ENCODE results near the gene CBARP. TPM values are rescaled to one million over a fixed set of nuclear protein-coding genes. Genes with fewer than 3 reads are reported as not detected.

Gene CBARP
- total RNA-seq, 4 donors from 2014 or later: 0.57 to 1.1 TPM; not detected in 2

GRCh38 chr19:1206150-1206863 is 31.5 kb downstream of the CBARP start:
- TF ChIP-seq CTCF (IDR thresholded peaks at IDR 0.05; ENCODE audit: low read depth): no peak

DNA sequence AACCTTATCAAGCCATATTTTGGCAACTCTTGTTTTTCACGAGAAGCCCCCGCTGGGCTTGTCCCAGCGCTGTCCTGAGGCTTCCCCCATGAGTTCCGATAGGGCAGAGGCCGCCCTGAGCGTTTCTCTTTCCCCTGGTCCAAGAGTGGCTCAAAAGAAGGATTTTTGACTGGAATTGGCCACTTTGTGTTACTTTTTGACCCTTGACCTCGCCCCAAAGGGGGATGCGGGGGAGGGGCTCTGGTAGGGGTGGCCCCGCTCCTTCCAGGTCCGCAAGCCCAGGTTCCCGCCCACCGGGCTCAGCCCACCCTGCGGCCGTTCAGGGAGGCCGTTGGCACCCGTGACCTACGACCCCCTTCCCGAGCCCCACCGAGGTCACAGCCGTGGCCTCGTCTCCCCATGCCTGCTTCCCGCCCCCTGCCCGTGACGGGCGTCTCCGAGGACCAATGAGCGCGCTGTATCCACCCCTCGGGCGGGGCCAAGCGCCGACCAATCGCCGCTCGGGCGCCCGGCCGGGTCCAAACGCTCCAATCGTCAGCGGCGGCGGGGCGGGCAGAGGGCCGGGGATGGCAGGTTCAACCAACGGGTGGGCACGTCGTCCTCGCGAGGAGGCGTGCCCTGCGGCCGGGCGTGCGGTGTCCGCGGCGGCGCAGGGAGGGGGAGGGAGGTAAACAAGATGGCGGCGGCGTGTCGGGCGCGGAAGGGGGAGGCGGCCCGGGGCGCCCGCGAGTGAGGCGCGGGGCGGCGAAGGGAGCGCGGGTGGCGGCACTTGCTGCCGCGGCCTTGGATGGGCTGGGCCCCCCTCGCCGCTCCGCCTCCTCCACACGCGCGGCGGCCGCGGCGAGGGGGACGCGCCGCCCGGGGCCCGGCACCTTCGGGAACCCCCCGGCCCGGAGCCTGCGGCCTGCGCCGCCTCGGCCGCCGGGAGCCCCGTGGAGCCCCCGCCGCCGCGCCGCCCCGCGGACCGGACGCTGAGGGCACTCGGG is 32.4 kb downstream of the CBARP start, which contains the start of gene STK11:
Gene STK11, plus strand, starts transcription at position 665 of the 986 bp plus-strand sequence. CDS start 1,136 bp downstream, outside the sequence.
- TF ChIP-seq CTCF (IDR thresholded peaks at IDR 0.05; ENCODE audit: low read depth): no peak

DNA sequence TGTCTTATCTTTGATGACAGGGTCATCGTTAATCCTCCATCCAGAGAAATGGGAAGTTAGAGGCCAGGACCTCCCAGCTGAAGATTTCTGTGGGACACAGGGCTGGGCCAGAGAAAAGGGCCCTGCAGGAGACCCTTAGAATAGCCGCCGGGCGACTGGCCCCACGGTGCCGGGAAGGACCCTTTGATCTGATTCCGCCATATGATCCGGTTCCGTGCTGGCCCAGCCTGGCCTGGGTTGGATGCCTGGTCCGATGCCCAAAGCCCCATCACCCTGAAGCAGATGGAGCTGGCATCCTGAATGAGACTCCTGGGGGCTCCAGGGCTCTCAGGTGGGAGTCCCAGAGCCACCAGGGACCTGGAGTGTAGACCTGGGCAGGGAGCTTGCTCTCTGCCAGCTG is 38.3 kb downstream of the CBARP start:
- no peak for TF ChIP-seq CTCF (IDR thresholded peaks at IDR 0.05; ENCODE audit: low read depth)

DNA sequence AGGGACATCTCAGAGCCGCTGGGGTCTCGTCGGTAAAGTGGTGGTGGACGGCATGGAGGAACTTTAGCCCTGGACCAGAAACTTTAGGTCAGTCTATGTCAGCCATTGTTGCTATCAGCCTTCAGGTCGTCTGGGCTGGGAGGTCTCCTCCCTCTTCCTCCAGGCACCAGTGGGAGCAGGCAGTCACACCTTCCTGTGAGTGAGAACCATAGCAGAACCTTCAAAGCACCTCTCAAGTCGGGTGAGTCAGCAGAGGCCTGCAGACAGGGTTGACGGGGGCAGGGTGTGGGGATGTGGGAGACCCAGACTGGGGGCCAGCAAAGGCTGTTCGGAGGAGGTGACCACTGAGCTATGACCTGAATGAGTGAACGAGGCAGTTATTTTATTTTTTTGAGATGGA is 48.4 kb downstream of the CBARP start:
- TF ChIP-seq CTCF (IDR thresholded peaks at IDR 0.05; ENCODE audit: low read depth): no peak

DNA sequence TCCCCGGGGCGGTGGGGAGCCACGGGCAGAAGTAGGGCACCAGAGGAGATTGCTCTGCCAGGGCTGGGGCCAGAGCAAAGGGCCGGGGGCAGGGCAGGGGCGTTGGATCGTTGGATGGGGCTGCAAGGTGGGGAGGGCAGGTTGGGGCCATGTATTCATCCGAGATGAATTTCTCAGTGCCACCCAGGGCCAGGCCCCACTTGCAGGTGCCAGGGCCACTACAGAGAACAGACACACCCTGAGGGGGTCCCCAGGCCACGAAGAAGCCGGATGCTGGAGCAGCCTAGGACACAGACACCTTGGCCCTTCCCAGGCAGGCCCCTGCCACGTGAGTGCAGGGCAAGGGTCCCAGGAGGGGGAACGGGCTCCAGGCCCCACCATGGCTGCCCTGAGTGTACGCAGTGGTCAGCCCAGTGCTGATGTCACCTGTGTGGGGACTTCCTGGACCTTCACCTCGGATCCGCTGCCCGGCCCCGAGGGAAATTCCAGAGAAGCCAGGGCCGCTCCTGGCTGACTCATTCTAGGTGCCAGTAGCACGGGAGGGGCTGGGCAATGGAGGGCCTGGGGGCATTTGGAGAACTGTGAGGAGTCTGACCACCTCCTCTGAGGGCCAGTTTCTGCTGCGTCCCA is 54.1 kb downstream of the CBARP start:
- TF ChIP-seq CTCF (IDR thresholded peaks at IDR 0.05; ENCODE audit: low read depth): no peak

DNA sequence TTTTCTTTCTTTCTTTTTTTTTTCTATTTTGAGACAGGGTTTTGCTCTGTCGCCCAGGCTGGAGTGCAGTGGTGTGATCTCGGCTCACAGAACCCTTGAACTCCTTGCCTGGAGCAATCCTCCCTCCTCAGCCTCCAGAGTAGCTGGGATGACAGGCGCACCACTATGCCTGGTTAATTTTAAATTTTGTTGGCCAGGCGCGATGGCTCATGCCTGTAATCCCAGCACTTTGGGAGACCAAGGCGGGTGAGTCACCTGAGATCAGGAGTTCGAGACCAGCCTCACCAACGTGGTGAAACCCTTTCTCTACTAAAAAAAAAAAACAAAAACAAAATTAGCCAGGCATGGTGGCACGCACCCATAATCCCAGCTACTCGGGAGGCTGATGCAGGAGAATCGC is 55.1 kb downstream of the CBARP start:
- TF ChIP-seq CTCF (IDR thresholded peaks at IDR 0.05; ENCODE audit: low read depth): no peak

Measured in subcutaneous adipose tissue (tissue), 4 donors.